Stimulated activated memory B cell treated with anti-CD40 and anti-IgM and Interleukin-4, amounts not matched to agents 10 μg/mL and 1 μg/mL and 100 μg/mL, for 72 hours (primary cell): ENCODE measurements around the gene CDH4.

ENCODE experiments used
- ATAC-seq: fragments of 150-1000 bp; cut with Tn5 transposase; 2 replicates; pipeline ENCODE4 v1.10.0; 2021
- H3K27ac Mint-ChIP-seq: one replicate; pipeline ENCODE4 v1.8.0; 2022; ENCODE audit warnings: mild to moderate bottlenecking, mixed read lengths
- H3K27me3 Mint-ChIP-seq: one replicate; pipeline ENCODE4 v1.8.0; 2022; ENCODE audit warnings: mixed read lengths
- H3K36me3 Mint-ChIP-seq: one replicate; pipeline ENCODE4 v1.8.0; 2022; ENCODE audit warnings: mixed read lengths
- H3K4me1 Mint-ChIP-seq: one replicate; pipeline ENCODE4 v1.8.0; 2022; ENCODE audit warnings: mixed read lengths
- H3K4me3 Mint-ChIP-seq: one replicate; pipeline ENCODE4 v1.8.0; 2022; ENCODE audit warnings: mild to moderate bottlenecking, moderate library complexity, mixed read lengths
- H3K9me3 Mint-ChIP-seq: one replicate; pipeline ENCODE4 v1.8.0; 2022; ENCODE audit warnings: mixed read lengths

CDH4 gene

GRCh38 chr20:61299618-61300017 is 47.6 kb downstream of the CDH4 start:
- H3K4me1 Mint-ChIP-seq = no peaks in the 10 kb centered on the region
- no peaks in the 10 kb centered on the region for H3K36me3 Mint-ChIP-seq
- ATAC-seq = no peak
- H3K9me3 Mint-ChIP-seq = peaks cover 5% of the 10 kb centered on the region
- H3K4me3 Mint-ChIP-seq = no peak overlapping the region
- no peak overlapping the region for H3K27ac Mint-ChIP-seq
- H3K27me3 Mint-ChIP-seq = no peaks in the 10 kb centered on the region

- no peak for ATAC-seq
- Mint-ChIP-seq H3K4me1 (no peaks in the 10 kb centered on the region), H3K4me3 (no peak overlapping the region), H3K27me3 (no peaks in the 10 kb centered on the region), H3K27ac (no peak overlapping the region), H3K36me3 (no peaks in the 10 kb centered on the region), H3K9me3 (peaks cover 5% of the 10 kb centered on the region)
Observed at GRCh38 chr20:61300293-61300692, 48.2 kb downstream of the CDH4 start.

GRCh38 chr20:61300709-61301108 is 48.6 kb downstream of the CDH4 start:
- no peak for ATAC-seq
- Mint-ChIP-seq H3K36me3 (no peaks in the 10 kb centered on the region), H3K9me3 (peaks cover 5% of the 10 kb centered on the region), H3K4me3 (no peak overlapping the region), H3K27ac (no peak overlapping the region), H3K4me1 (no peaks in the 10 kb centered on the region), H3K27me3 (no peaks in the 10 kb centered on the region)

GRCh38 chr20:61301711-61302525 is 49.9 kb downstream of the CDH4 start:
- no peaks in the 10 kb centered on the region for H3K36me3 Mint-ChIP-seq
- no peak overlapping the region for H3K4me3 Mint-ChIP-seq
- H3K27ac Mint-ChIP-seq = no peak overlapping the region
- H3K4me1 Mint-ChIP-seq = no peaks in the 10 kb centered on the region
- H3K27me3 Mint-ChIP-seq = no peaks in the 10 kb centered on the region
- H3K9me3 Mint-ChIP-seq = no peaks in the 10 kb centered on the region
- no peak for ATAC-seq

- Mint-ChIP-seq H3K27ac (no peak overlapping the region), H3K4me1 (no peaks in the 10 kb centered on the region)
Observed at GRCh38 chr20:61303217-61303616, 51.2 kb downstream of the CDH4 start.

GRCh38 chr20:61303675-61304074 is 51.6 kb downstream of the CDH4 start:
- no peak for ATAC-seq
- Mint-ChIP-seq H3K4me3 (no peak overlapping the region), H3K9me3 (no peaks in the 10 kb centered on the region), H3K4me1 (no peaks in the 10 kb centered on the region), H3K27me3 (no peaks in the 10 kb centered on the region), H3K27ac (no peak overlapping the region), H3K36me3 (no peaks in the 10 kb centered on the region)

More at GRCh38 chr20:61303217-61303616, 51.2 kb downstream of the CDH4 start:
- H3K4me3 Mint-ChIP-seq = no peak overlapping the region
- no peaks in the 10 kb centered on the region for H3K36me3 Mint-ChIP-seq
- no peak for ATAC-seq
- H3K9me3 Mint-ChIP-seq = no peaks in the 10 kb centered on the region
- H3K27me3 Mint-ChIP-seq = no peaks in the 10 kb centered on the region

- no peak overlapping the region for H3K27ac Mint-ChIP-seq
- no peak overlapping the region for H3K4me3 Mint-ChIP-seq
- no peak for ATAC-seq
- no peaks in the 10 kb centered on the region for H3K27me3 Mint-ChIP-seq
- H3K9me3 Mint-ChIP-seq = no peaks in the 10 kb centered on the region
- H3K4me1 Mint-ChIP-seq = no peaks in the 10 kb centered on the region
- no peaks in the 10 kb centered on the region for H3K36me3 Mint-ChIP-seq
Observed at GRCh38 chr20:61304750-61305149, 52.7 kb downstream of the CDH4 start.

GRCh38 chr20:61306937-61307475 is 54.9 kb downstream of the CDH4 start:
- Mint-ChIP-seq H3K36me3 (no peaks in the 10 kb centered on the region), H3K9me3 (peaks cover 3% of the 10 kb centered on the region), H3K4me3 (no peak overlapping the region), H3K27me3 (no peaks in the 10 kb centered on the region), H3K4me1 (no peaks in the 10 kb centered on the region), H3K27ac (no peak overlapping the region)
- ATAC-seq = no peak

GRCh38 chr20:61307686-61308476 is 55.8 kb downstream of the CDH4 start:
- Mint-ChIP-seq H3K36me3 (no peaks in the 10 kb centered on the region), H3K27ac (no peak overlapping the region)

GRCh38 chr20:61308477-61308774 is 56.4 kb downstream of the CDH4 start:
- Mint-ChIP-seq H3K4me1 (no peaks in the 10 kb centered on the region), H3K27me3 (no peaks in the 10 kb centered on the region), H3K36me3 (no peaks in the 10 kb centered on the region), H3K9me3 (peaks cover 5% of the 10 kb centered on the region), H3K4me3 (no peak overlapping the region), H3K27ac (no peak overlapping the region)
- ATAC-seq = no peak

More at GRCh38 chr20:61307686-61308476, 55.8 kb downstream of the CDH4 start:
- ATAC-seq = no peak
- Mint-ChIP-seq H3K27me3 (no peaks in the 10 kb centered on the region), H3K4me3 (no peak overlapping the region), H3K9me3 (peaks cover 5% of the 10 kb centered on the region), H3K4me1 (no peaks in the 10 kb centered on the region)

GRCh38 chr20:61310954-61311353 is 58.9 kb downstream of the CDH4 start:
- H3K27me3 Mint-ChIP-seq = no peaks in the 10 kb centered on the region
- H3K27ac Mint-ChIP-seq = no peak overlapping the region

GRCh38 chr20:61311656-61312387 is 59.8 kb downstream of the CDH4 start:
- no peak overlapping the region for H3K27ac Mint-ChIP-seq
- H3K4me3 Mint-ChIP-seq = no peak overlapping the region
- peaks cover 5% of the 10 kb centered on the region for H3K9me3 Mint-ChIP-seq
- no peak for ATAC-seq
- no peaks in the 10 kb centered on the region for H3K4me1 Mint-ChIP-seq
- no peaks in the 10 kb centered on the region for H3K27me3 Mint-ChIP-seq
- no peaks in the 10 kb centered on the region for H3K36me3 Mint-ChIP-seq

More at GRCh38 chr20:61310954-61311353, 58.9 kb downstream of the CDH4 start:
- H3K4me3 Mint-ChIP-seq = no peak overlapping the region
- no peak for ATAC-seq
- no peaks in the 10 kb centered on the region for H3K4me1 Mint-ChIP-seq
- H3K36me3 Mint-ChIP-seq = no peaks in the 10 kb centered on the region
- H3K9me3 Mint-ChIP-seq = peaks cover 5% of the 10 kb centered on the region

GRCh38 chr20:61312925-61313324 is 60.9 kb downstream of the CDH4 start:
- Mint-ChIP-seq H3K27me3 (no peaks in the 10 kb centered on the region), H3K36me3 (no peaks in the 10 kb centered on the region), H3K27ac (no peak overlapping the region), H3K4me3 (no peak overlapping the region), H3K4me1 (no peaks in the 10 kb centered on the region), H3K9me3 (peaks cover 5% of the 10 kb centered on the region)
- no peak for ATAC-seq

GRCh38 chr20:61313396-61313795 is 61.3 kb downstream of the CDH4 start:
- Mint-ChIP-seq H3K4me3 (no peak overlapping the region), H3K27ac (no peak overlapping the region), H3K36me3 (no peaks in the 10 kb centered on the region)

GRCh38 chr20:61314326-61315010 is 62.4 kb downstream of the CDH4 start:
- H3K36me3 Mint-ChIP-seq = no peaks in the 10 kb centered on the region

More at GRCh38 chr20:61313396-61313795, 61.3 kb downstream of the CDH4 start:
- no peak for ATAC-seq
- Mint-ChIP-seq H3K9me3 (peaks cover 5% of the 10 kb centered on the region), H3K27me3 (no peaks in the 10 kb centered on the region), H3K4me1 (no peaks in the 10 kb centered on the region)

More at GRCh38 chr20:61314326-61315010, 62.4 kb downstream of the CDH4 start:
- Mint-ChIP-seq H3K4me1 (no peaks in the 10 kb centered on the region), H3K27ac (no peak overlapping the region), H3K27me3 (no peaks in the 10 kb centered on the region), H3K9me3 (peaks cover 5% of the 10 kb centered on the region), H3K4me3 (no peak overlapping the region)
- no peak for ATAC-seq
